GM18520 (cell line): ENCODE measurements around the gene S1PR4.
"Not testable (repeated sequence)": the region's sequence is repeated elsewhere in the genome, so short reads cannot be mapped to it uniquely, and the experiment has no call there.

ENCODE experiments used
- ATAC-seq: cut with Tn5 transposase; IDR thresholded peaks from one replicate; pipeline ENCODE4 v1.9.1; 2021; ENCODE audit not compliant: unreplicated experiment

S1PR4 gene

DNA sequence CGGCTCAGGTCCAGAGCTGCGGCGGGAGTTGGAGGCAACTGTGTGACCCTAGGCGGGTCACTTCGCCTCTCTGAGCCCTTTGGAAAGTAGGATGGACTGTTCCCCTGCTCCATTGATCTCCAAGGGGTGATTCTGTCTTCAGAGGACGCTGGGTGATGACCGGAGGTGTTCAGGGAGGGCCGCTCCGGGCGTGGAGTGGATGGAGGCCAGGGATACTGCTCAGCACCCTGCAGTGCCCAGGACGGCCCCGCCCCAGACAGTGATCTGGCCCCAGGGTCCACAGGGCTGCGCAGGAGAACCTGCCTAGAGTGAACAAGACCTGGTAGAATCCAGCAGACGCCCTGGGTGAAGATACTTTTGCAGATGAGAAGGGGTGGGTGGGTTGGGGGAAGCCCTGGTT, 14.1 kb downstream of the S1PR4 start:
- no peak for ATAC-seq

GRCh38 chr19:3193256-3194105, 14.9 kb downstream of the S1PR4 start:
- ATAC-seq, result no peak

- ATAC-seq, result no peak
Measured at GRCh38 chr19:3194106-3195087, 15.8 kb downstream of the S1PR4 start.

GRCh38 chr19:3196064-3196932, 17.7 kb downstream of the S1PR4 start:
- ATAC-seq, result no peak

- ATAC-seq, result no peak
Measured at GRCh38 chr19:3196933-3197205, 18.3 kb downstream of the S1PR4 start.

- no peak for ATAC-seq
Measured at GRCh38 chr19:3198901-3199700, 20.5 kb downstream of the S1PR4 start.

DNA sequence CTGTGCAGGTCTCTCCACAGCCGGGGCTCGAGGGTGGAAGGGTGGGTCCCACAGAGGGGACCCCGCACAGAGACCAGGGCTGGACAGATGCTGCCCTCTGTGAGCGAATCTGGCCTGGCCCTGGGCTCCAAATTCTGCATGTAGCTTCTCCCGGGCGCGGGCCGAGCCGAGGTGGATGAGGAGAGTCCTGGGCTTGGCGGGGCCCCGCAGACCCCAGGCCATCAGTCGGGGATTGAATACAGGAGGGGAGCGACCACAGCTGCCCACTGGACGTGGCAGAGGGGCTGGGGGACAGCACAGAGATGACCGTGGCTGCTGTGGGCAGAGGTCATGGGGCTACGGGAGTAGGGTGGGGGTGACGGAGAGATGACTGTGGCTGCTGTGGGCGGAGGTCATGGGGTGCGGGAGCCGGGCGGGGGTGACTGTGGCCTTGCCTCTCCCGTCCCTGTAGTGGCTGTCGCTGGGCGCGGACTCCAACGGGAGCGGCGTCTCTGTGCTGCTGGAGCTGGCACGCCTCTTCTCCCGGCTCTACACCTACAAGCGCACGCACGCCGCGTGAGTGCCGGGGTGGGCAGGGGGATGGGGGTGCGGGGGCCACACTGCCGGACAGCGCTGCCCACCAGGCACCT, 22.6 kb downstream of the S1PR4 start:
- ATAC-seq, result no peak

- ATAC-seq, result no peak
Measured at GRCh38 chr19:3201911-3202310, 23.3 kb downstream of the S1PR4 start.

GRCh38 chr19:3202346-3202745, 23.8 kb downstream of the S1PR4 start:
- no peak for ATAC-seq

GRCh38 chr19:3202895-3203294, 24.3 kb downstream of the S1PR4 start:
- ATAC-seq, result not testable (repeated sequence)

- ATAC-seq, result no peak
Measured at GRCh38 chr19:3203805-3204645, 25.5 kb downstream of the S1PR4 start.

DNA sequence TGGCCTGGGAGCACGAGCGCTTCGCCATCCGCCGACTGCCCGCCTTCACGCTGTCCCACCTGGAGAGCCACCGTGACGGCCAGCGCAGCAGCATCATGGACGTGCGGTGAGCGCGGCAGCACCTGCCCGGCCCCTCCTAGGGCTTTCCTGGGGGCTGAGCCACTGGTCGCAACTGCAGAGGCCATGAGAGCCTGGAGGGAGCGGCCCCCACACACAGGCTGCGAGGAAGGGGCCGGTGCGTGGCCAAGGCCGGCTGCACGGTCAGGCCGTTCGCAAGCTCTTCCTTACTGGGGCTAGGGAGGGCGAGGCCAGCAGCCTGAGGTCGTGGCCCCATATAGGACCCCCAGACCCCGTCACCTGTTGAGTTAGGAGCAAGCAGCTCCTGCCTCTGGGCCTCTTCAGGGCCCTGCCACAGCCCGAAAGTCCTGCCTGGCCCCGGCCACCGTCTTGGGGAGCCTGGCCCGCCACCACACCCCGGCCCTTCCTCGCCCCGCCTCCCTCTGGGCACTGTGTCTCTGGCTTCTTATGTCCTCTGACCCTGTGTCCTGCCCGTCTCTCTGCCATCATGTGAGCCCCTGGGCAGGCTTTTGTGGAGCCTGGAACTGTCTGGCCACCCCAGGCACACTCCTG, 26.2 kb downstream of the S1PR4 start:
- no peak for ATAC-seq

- no peak for ATAC-seq
Measured at GRCh38 chr19:3206216-3206953, 27.8 kb downstream of the S1PR4 start.

DNA sequence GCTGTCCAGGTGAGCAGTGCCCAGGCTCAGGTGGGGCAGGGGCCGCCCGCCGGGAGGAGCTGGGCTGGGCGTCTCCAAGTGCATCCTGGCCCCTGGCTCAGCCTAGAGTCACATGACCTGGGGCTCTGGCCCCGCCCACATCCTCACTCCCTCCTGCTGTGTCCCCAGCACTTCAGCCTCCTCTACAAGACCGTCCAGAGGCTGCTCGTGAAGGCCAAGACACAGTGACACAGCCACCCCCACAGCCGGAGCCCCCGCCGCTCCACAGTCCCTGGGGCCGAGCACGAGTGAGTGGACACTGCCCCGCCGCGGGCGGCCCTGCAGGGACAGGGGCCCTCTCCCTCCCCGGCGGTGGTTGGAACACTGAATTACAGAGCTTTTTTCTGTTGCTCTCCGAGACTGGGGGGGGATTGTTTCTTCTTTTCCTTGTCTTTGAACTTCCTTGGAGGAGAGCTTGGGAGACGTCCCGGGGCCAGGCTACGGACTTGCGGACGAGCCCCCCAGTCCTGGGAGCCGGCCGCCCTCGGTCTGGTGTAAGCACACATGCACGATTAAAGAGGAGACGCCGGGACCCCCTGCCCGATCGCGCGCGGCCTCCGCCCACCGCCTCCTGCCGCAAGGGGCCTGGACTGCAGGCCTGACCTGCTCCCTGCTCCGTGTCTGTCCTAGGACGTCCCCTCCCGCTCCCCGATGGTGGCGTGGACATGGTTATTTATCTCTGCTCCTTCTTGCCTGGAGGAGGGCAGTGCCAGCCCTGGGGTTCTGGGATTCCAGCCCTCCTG, 29.1 kb downstream of the S1PR4 start:
- no peak for ATAC-seq

GRCh38 chr19:3208317-3209207, 30.0 kb downstream of the S1PR4 start:
- ATAC-seq, result no peak
